Mesenchymal stem cell (in vitro differentiated cells and primary cell): ENCODE measurements around the gene GRHL3.

ENCODE experiments used
- DNase-seq: peaks from one replicate; pipeline ENCODE4 v3.0.0-alpha.2; 2013
- H2AFZ ChIP-seq: one replicate; pipeline ENCODE4 v1.6.1; 2013; ENCODE audit warnings: low read depth, mild to moderate bottlenecking, control low read depth, inconsistent platforms, low read length, moderate library complexity
- H2AK5ac ChIP-seq: 2 replicates; pipeline ENCODE4 v1.6.1; 2013; ENCODE audit warnings: low read length, moderate library complexity, mild to moderate bottlenecking, inconsistent platforms; ENCODE audit not compliant: severe bottlenecking
- H2BK120ac ChIP-seq: one replicate; pipeline ENCODE4 v1.6.1; 2013; ENCODE audit warnings: low read depth, mild to moderate bottlenecking, inconsistent platforms, low read length, moderate library complexity
- H2BK12ac ChIP-seq, 2 experiments: one replicate each; pipeline ENCODE4 v1.6.1; 2013; ENCODE audit warnings: inconsistent platforms in 2 of 2, low read length in 2 of 2, mild to moderate bottlenecking in 2 of 2, moderate library complexity in 2 of 2, control low read depth in 1 of 2
- H2BK15ac ChIP-seq: one replicate; pipeline ENCODE4 v1.6.1; 2013; ENCODE audit warnings: mild to moderate bottlenecking, low read depth, inconsistent platforms; ENCODE audit not compliant: poor library complexity, severe bottlenecking
- H2BK5ac ChIP-seq: 2 replicates; pipeline ENCODE4 v1.6.1; 2013; ENCODE audit warnings: low read depth, mild to moderate bottlenecking, low read length, control low read depth, inconsistent platforms; ENCODE audit not compliant: poor library complexity, severe bottlenecking
- H3K14ac ChIP-seq, 2 experiments: one replicate each; pipeline ENCODE4 v1.6.1; 2013; ENCODE audit warnings: inconsistent platforms in 2 of 2, low read length in 2 of 2, control low read depth in 1 of 2, mild to moderate bottlenecking in 1 of 2, moderate library complexity in 1 of 2
- H3K18ac ChIP-seq, 2 experiments: one replicate each; pipeline ENCODE4 v1.6.1; 2013; ENCODE audit warnings: inconsistent platforms in 2 of 2, low read length in 2 of 2, control low read depth in 1 of 2, low read depth in 1 of 2, mild to moderate bottlenecking in 1 of 2
- H3K23ac ChIP-seq, 2 experiments: one replicate each; pipeline ENCODE4 v1.6.1; 2013; ENCODE audit warnings: inconsistent platforms in 2 of 2, low read length in 2 of 2, mild to moderate bottlenecking in 2 of 2, moderate library complexity in 2 of 2, control low read depth in 1 of 2
- H3K27ac ChIP-seq: 2 replicates; pipeline ENCODE4 v1.5.1; 2013; ENCODE audit warnings: mild to moderate bottlenecking, moderate library complexity, low read length, control low read depth, inconsistent platforms; ENCODE audit not compliant: poor library complexity, severe bottlenecking
- H3K27me3 ChIP-seq, 2 experiments: 2 replicates each; pipeline versions ENCODE4 v1.6.1 to v1.7.0; 2013; ENCODE audit warnings: low read length in 2 of 2, mild to moderate bottlenecking in 2 of 2, moderate library complexity in 2 of 2, control low read depth in 1 of 2, inconsistent platforms in 1 of 2; ENCODE audit not compliant: control insufficient read depth in 1 of 2, insufficient read depth in 1 of 2
- H3K36me3 ChIP-seq, 2 experiments: 2 replicates each; pipeline versions ENCODE4 v1.6.1 to v1.7.0; 2013; ENCODE audit warnings: low read length in 2 of 2, control low read depth in 1 of 2, inconsistent platforms in 1 of 2, low read depth in 1 of 2, mild to moderate bottlenecking in 1 of 2; ENCODE audit not compliant: insufficient read depth in 2 of 2, control insufficient read depth in 1 of 2
- H3K4ac ChIP-seq, 2 experiments: one replicate each; pipeline ENCODE4 v1.6.1; 2013; ENCODE audit warnings: inconsistent platforms in 2 of 2, low read length in 2 of 2, mild to moderate bottlenecking in 2 of 2, moderate library complexity in 2 of 2, control low read depth in 1 of 2, low read depth in 1 of 2
- H3K4me1 ChIP-seq: 2 replicates; pipeline ENCODE4 v1.6.1; 2013; ENCODE audit warnings: low read depth, low read length, control low read depth; ENCODE audit not compliant: control insufficient read depth, insufficient read depth
- H3K4me2 ChIP-seq: 2 replicates; pipeline ENCODE4 v1.6.1; 2013; ENCODE audit warnings: low read length, mild to moderate bottlenecking, inconsistent platforms; ENCODE audit not compliant: poor library complexity, severe bottlenecking
- H3K4me3 ChIP-seq, 2 experiments: 2 replicates each; pipeline versions ENCODE4 v1.5.1 to v1.7.0; 2013; ENCODE audit warnings: low read length in 2 of 2, mild to moderate bottlenecking in 2 of 2, control low read depth in 1 of 2, low read depth in 1 of 2; ENCODE audit not compliant: insufficient read depth in 1 of 2
- H3K79me1 ChIP-seq: replicated peaks from 2 replicates; pipeline ENCODE4 v1.6.1; 2013; ENCODE audit warnings: mild to moderate bottlenecking, control low read depth, low read length, inconsistent platforms; ENCODE audit not compliant: poor library complexity, severe bottlenecking
- H3K9ac ChIP-seq: 2 replicates; pipeline ENCODE4 v1.7.0; 2013; ENCODE audit warnings: mild to moderate bottlenecking, low read length, moderate library complexity
- H3K9me3 ChIP-seq: 2 replicates; pipeline ENCODE4 v1.7.0; 2013; ENCODE audit warnings: mild to moderate bottlenecking, low read length; ENCODE audit not compliant: control insufficient read depth
- H4K8ac ChIP-seq: one replicate; pipeline ENCODE4 v1.6.1; 2013; ENCODE audit warnings: inconsistent platforms, mild to moderate bottlenecking, low read length, moderate library complexity
- H4K91ac ChIP-seq: one replicate; pipeline ENCODE4 v1.6.1; 2013; ENCODE audit warnings: mild to moderate bottlenecking, low read length, inconsistent platforms
- WGBS: methylation state at CpG from one replicate; pipeline ENCODE4 v1.1.7; 2013; ENCODE audit warnings: mixed read lengths; 5-methylcytosine and 5-hydroxymethylcytosine counted together

Gene GRHL3

GRCh38 chr1:24386931-24387330, 67.8 kb downstream of the GRHL3 start:
- Histone ChIP-seq H3K4me2 (no peak overlapping the region), H3K4me1 (peaks cover 19% of the 10 kb centered on the region), H2BK12ac (no peak overlapping the region), H2AFZ (no peak overlapping the region), H3K9me3 (no peaks in the 10 kb centered on the region), H3K9ac (no peak overlapping the region), H3K4ac (no peak overlapping the region), H2BK120ac (no peak overlapping the region), H3K23ac (no peak overlapping the region), H4K91ac (no peak overlapping the region), H3K14ac (no peak overlapping the region), H3K27me3 (no peaks in the 10 kb centered on the region), H2AK5ac (no peak overlapping the region), H3K36me3 (peaks cover 3 to 5% of the 10 kb centered on the region in 2 experiments), H3K18ac (no peak overlapping the region), H2BK15ac (no peak overlapping the region), H3K79me1 (no peaks in the 10 kb centered on the region), H3K27ac (no peak overlapping the region), H3K4me3 (no peak overlapping the region), H2BK5ac (no peak overlapping the region), H4K8ac (no peak overlapping the region)
- WGBS: 93% methylated on average over 11 of the region's 11 CpGs
- no peak for DNase-seq

DNA sequence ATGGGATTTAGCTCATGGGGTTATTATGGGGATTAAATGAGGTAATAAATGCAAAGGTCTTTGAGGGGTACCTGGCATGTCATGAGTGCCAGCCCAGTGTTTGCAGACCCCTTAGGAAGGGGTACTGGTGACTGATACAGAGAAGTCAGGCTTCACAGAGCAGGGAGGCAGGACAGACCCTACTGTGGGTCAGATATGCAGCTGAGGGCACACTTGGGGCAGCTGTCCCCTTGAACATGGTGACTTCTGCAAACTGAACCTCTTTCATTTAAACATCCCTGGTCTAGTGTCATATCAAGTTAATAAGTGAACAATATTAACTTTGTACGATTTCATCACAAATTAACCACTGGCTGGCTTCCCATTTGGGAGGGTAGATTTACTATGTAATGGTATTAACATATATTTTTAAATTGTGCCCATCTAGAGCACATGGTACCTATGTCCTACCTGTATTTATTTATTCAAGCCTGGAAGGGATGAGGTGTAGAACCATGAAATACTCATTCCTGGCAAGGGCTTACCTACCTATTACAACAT, 68.5 kb downstream of the GRHL3 start:
- H3K4me3 ChIP-seq: no peak overlapping the region
- no peak overlapping the region for H2BK120ac ChIP-seq
- H2BK12ac ChIP-seq: no peak overlapping the region
- no peak overlapping the region for H3K27ac ChIP-seq
- H2AK5ac ChIP-seq: no peak overlapping the region
- no peak for DNase-seq
- H2BK15ac ChIP-seq: no peak overlapping the region
- H3K79me1 ChIP-seq: no peaks in the 10 kb centered on the region
- peaks cover 19% of the 10 kb centered on the region for H3K4me1 ChIP-seq
- no peak overlapping the region for H4K8ac ChIP-seq
- H3K14ac ChIP-seq: no peak overlapping the region
- H2AFZ ChIP-seq: no peak overlapping the region
- H4K91ac ChIP-seq: no peak overlapping the region
- no peak overlapping the region for H3K4ac ChIP-seq
- WGBS: no CpG with 5 or more reads among the region's 1 CpG
- H3K36me3 ChIP-seq: peaks cover 0 to 3% of the 10 kb centered on the region in 2 experiments
- H3K18ac ChIP-seq: no peak overlapping the region
- no peak overlapping the region for H3K9ac ChIP-seq
- H2BK5ac ChIP-seq: no peak overlapping the region
- H3K4me2 ChIP-seq: no peak overlapping the region
- no peaks in the 10 kb centered on the region for H3K9me3 ChIP-seq
- H3K27me3 ChIP-seq: no peaks in the 10 kb centered on the region
- no peak overlapping the region for H3K23ac ChIP-seq

GRCh38 chr1:24388331-24388885, 69.3 kb downstream of the GRHL3 start:
- no peak overlapping the region for H2AK5ac ChIP-seq
- H3K18ac ChIP-seq: no peak overlapping the region
- H3K14ac ChIP-seq: no peak overlapping the region
- no peak overlapping the region for H3K4ac ChIP-seq
- H2BK5ac ChIP-seq: no peak overlapping the region
- no peak for DNase-seq
- H3K4me3 ChIP-seq: no peak overlapping the region
- no peak overlapping the region for H3K27ac ChIP-seq
- no peak overlapping the region for H2BK12ac ChIP-seq
- H3K4me2 ChIP-seq: no peak overlapping the region
- H3K23ac ChIP-seq: no peak overlapping the region
- no peak overlapping the region for H4K8ac ChIP-seq
- peaks cover 0 to 3% of the 10 kb centered on the region in 2 experiments for H3K36me3 ChIP-seq
- no peak overlapping the region for H4K91ac ChIP-seq
- no peaks in the 10 kb centered on the region for H3K9me3 ChIP-seq
- H2BK120ac ChIP-seq: no peak overlapping the region
- no peak overlapping the region for H2AFZ ChIP-seq
- no peak overlapping the region for H3K9ac ChIP-seq
- H3K79me1 ChIP-seq: no peaks in the 10 kb centered on the region
- 91% methylated on average over 6 of the region's 8 CpGs for WGBS
- peaks cover 19% of the 10 kb centered on the region for H3K4me1 ChIP-seq
- no peak overlapping the region for H2BK15ac ChIP-seq
- no peaks in the 10 kb centered on the region for H3K27me3 ChIP-seq

GRCh38 chr1:24389231-24389678, 70.1 kb downstream of the GRHL3 start:
- WGBS: 94% methylated on average over 2 of the region's 4 CpGs

More at GRCh38 chr1:24389231-24389678, 70.1 kb downstream of the GRHL3 start:
- no peak overlapping the region for H2BK120ac ChIP-seq
- no peak overlapping the region for H2AFZ ChIP-seq
- H3K4me3 ChIP-seq: no peak overlapping the region
- peaks cover 17% of the 10 kb centered on the region for H3K4me1 ChIP-seq
- H2BK5ac ChIP-seq: no peak overlapping the region
- no peak overlapping the region for H3K4me2 ChIP-seq
- H3K36me3 ChIP-seq: peaks cover 0 to 3% of the 10 kb centered on the region in 2 experiments
- H3K23ac ChIP-seq: no peak overlapping the region
- peaks cover 3% of the 10 kb centered on the region for H3K79me1 ChIP-seq
- no peak overlapping the region for H2AK5ac ChIP-seq
- no peak for DNase-seq
- H3K9me3 ChIP-seq: no peaks in the 10 kb centered on the region
- H3K27ac ChIP-seq: no peak overlapping the region
- H3K9ac ChIP-seq: peak overlapping the region; percentile 16
- H4K91ac ChIP-seq: no peak overlapping the region
- no peak overlapping the region for H4K8ac ChIP-seq
- no peak overlapping the region for H3K14ac ChIP-seq
- no peak overlapping the region for H3K4ac ChIP-seq
- H3K27me3 ChIP-seq: no peaks in the 10 kb centered on the region
- H2BK12ac ChIP-seq: no peak overlapping the region
- no peak overlapping the region for H3K18ac ChIP-seq
- H2BK15ac ChIP-seq: no peak overlapping the region
